A673 (cell line): ENCODE results near the gene NOTCH2NLA.
"Not testable (repeated sequence)": the region's sequence is repeated elsewhere in the genome, so short reads cannot be mapped to it uniquely, and the experiment has no call there.

Experiments used
- EZH2 ChIP-seq: fragments of 200-600 bp; sonication (generic); IDR thresholded peaks from 2 replicates; pipeline ENCODE4 v1.6.1; 2017; ENCODE audit warnings: borderline replicate concordance, low read depth, mild to moderate bottlenecking, mixed read lengths, antibody characterized with exemption, low read length; ENCODE audit not compliant: poor library complexity, severe bottlenecking
- TF ChIP-seq, protein P1 (sequence below): fragments of 300-800, 200-600 bp; sonication (generic); conservative IDR thresholded peaks from 2 replicates; pipeline ENCODE4 v1.5.1; 2017; ENCODE audit warnings: low read depth, mild to moderate bottlenecking, antibody characterized with exemption, low read length, moderate library complexity, mixed read lengths

DNA sequence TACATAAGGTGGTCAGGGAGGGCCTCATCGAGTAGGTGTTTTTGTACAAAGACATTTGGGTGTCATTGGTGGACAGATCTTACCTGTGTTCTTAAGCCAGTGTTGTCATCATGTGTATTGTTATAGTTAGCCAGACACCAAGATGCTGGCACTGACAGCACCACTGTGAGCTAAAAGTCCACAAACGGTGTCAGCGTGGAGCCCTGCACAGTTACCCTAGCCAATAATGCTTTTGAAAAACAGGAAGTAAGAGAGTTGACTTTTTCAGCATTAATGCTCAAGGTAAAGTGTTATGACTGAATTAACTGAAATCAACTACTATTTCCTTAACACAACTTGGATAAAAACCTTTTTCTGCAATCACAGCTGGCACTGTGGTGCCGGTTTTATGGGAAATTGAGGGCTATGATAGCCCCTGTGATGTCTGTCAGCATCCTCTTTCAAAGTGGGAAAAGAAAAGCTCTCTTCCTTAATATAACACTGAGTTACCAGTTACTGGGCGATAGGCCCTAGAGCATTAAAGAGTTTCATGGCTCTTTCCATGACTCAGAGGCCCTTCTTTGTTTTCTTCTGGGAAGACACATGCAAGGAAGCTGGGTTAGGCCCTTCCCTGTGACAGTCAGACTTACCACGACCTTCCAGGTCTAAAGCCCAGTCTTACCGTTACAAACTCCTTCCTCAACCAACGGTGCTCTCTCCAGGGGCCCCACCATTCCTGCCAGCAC is 31.3 kb upstream of the NOTCH2NLA start:
- TF ChIP-seq EZH2 = not testable (repeated sequence)
- TF ChIP-seq, protein P1, sequence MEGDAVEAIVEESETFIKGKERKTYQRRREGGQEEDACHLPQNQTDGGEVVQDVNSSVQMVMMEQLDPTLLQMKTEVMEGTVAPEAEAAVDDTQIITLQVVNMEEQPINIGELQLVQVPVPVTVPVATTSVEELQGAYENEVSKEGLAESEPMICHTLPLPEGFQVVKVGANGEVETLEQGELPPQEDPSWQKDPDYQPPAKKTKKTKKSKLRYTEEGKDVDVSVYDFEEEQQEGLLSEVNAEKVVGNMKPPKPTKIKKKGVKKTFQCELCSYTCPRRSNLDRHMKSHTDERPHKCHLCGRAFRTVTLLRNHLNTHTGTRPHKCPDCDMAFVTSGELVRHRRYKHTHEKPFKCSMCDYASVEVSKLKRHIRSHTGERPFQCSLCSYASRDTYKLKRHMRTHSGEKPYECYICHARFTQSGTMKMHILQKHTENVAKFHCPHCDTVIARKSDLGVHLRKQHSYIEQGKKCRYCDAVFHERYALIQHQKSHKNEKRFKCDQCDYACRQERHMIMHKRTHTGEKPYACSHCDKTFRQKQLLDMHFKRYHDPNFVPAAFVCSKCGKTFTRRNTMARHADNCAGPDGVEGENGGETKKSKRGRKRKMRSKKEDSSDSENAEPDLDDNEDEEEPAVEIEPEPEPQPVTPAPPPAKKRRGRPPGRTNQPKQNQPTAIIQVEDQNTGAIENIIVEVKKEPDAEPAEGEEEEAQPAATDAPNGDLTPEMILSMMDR = not testable (repeated sequence)
